NB4 (cell line): ENCODE results near the gene PUM1.

ENCODE experiments used
- CTCF ChIP-seq: IDR thresholded peaks from one replicate; pipeline ENCODE4 v1.5.1; 2012; ENCODE audit warnings: low read depth, low read length
- MAX ChIP-seq: IDR thresholded peaks from 2 replicates; pipeline ENCODE4 v1.6.1; 2011; ENCODE audit warnings: low read depth, low read length
- MYC ChIP-seq: IDR thresholded peaks from 2 replicates; pipeline ENCODE4 v1.6.1; 2011; ENCODE audit warnings: low read depth, low read length
- POLR2A ChIP-seq: IDR thresholded peaks from 2 replicates; pipeline ENCODE4 v1.6.1; 2011; ENCODE audit warnings: mild to moderate bottlenecking; ENCODE audit not compliant: insufficient read length; ENCODE audit errors: extremely low read depth

- no peak for TF ChIP-seq CTCF
- no peak for TF ChIP-seq POLR2A
- TF ChIP-seq MAX = no peak
- TF ChIP-seq MYC = no peak
Observed at GRCh38 chr1:30928789-30929134, 136.8 kb downstream of the PUM1 start.
